HCT116 (cell line): ENCODE results near the gene HOXB7. TPM values are rescaled to one million over a fixed set of nuclear protein-coding genes. Genes with fewer than 3 reads are reported as not detected.

Experiments used
- ATAC-seq: fragments of 200-7000 bp; cut with Tn5 transposase; 2 replicates; pipeline ENCODE4 v1.9.1; 2020; ENCODE audit warnings: mild to moderate bottlenecking, moderate library complexity
- BruUV-seq: library from RNA; stranded (reverse); fragments of 400-500 nt; replicated peaks from 2 replicates; lab custom pipeline; 2021; lab: Mats Ljungman, UMichigan
- CTCF ChIA-PET: fragments of 300-600 bp; sonication (Branson Sonifier 250); formaldehyde crosslinking; loops from one replicate; lab custom pipeline; 2021; ENCODE audit warnings: antibody characterized with exemption; lab: Charles Lee
- POLR2A ChIA-PET: fragments of 300-600, 350-600 bp; sonication (Branson Sonifier 250); formaldehyde crosslinking; loops from one replicate; lab custom pipeline; 2021; ENCODE audit warnings: antibody characterized with exemption; lab: Charles Lee
- RAD21 ChIA-PET, 2 experiments: fragments of 300-600 bp; sonication (Branson Sonifier 250); formaldehyde crosslinking; loops; one replicate each; lab custom pipeline; 2023; ENCODE audit warnings: low total read pairs in 2 of 2; ENCODE audit not compliant: uncharacterized antibody in 2 of 2, unreplicated experiment in 2 of 2, low non-redundant PET in 1 of 2; lab: Charles Lee
- DNase-seq: peaks from one replicate; pipeline ENCODE4 v3.0.0-alpha.2; 2010; ENCODE audit warnings: low read depth, low spot score
- H2AFZ ChIP-seq: fragments of 200-600 bp; shearing (Covaris generic), sonication (generic); 2 replicates; pipeline ENCODE4 v1.6.1; 2017; ENCODE audit warnings: low read depth, mixed run types, mixed read lengths, antibody characterized with exemption, low read length; ENCODE audit not compliant: poor library complexity, severe bottlenecking
- H3K27ac ChIP-seq: 2 replicates; pipeline ENCODE4 v1.5.1; 2012; ENCODE audit warnings: low read depth, low read length
- H3K27me3 ChIP-seq: fragments of 200-600 bp; sonication (generic); 2 replicates; pipeline ENCODE4 v1.6.1; 2016; ENCODE audit warnings: mixed run types, low read length, mixed read lengths; ENCODE audit not compliant: insufficient read depth
- H3K36me3 ChIP-seq, 2 experiments: fragments of 200-500 bp in 1 of 2; fragments of 200-600 bp in 1 of 2; sonication (Bioruptor generic) in 1 of 2; sonication (generic) in 1 of 2; 2 replicates each; pipeline versions ENCODE4 v1.5.1 to v1.6.1; 2014 to 2016; ENCODE audit warnings: low read length in 2 of 2, inconsistent platforms in 1 of 2, mixed read lengths in 1 of 2, mixed run types in 1 of 2; ENCODE audit not compliant: insufficient read depth in 2 of 2, control insufficient read depth in 1 of 2
- H3K4me1 ChIP-seq, 2 experiments: fragments of 200-600 bp in 1 of 2; sonication (generic) in 1 of 2; 2 replicates each; pipeline versions ENCODE4 v1.5.1 to v1.6.1; 2012 to 2017; ENCODE audit warnings: low read length in 2 of 2, inconsistent platforms in 1 of 2, mild to moderate bottlenecking in 1 of 2, mixed read lengths in 1 of 2, mixed run types in 1 of 2, moderate library complexity in 1 of 2; ENCODE audit not compliant: insufficient read depth in 2 of 2, control insufficient read depth in 1 of 2
- H3K4me2 ChIP-seq: fragments of 200-600 bp; sonication (generic); 2 replicates; pipeline ENCODE4 v1.6.1; 2017; ENCODE audit warnings: mixed run types, low read length, mixed read lengths
- H3K4me3 ChIP-seq, 2 experiments: fragments of 200-600 bp in 1 of 2; sonication (generic) in 1 of 2; replicated peaks in 1 of 2; 2 replicates each; pipeline ENCODE4 v1.5.1; 2011 to 2016; ENCODE audit warnings: low read length in 2 of 2, control low read depth in 1 of 2, low read depth in 1 of 2, mild to moderate bottlenecking in 1 of 2, mixed read lengths in 1 of 2, mixed run types in 1 of 2
- H3K79me2 ChIP-seq: fragments of 200-600 bp; sonication (generic); 2 replicates; pipeline ENCODE4 v1.6.1; 2017; ENCODE audit warnings: mild to moderate bottlenecking, mixed run types, low read length, moderate library complexity, mixed read lengths; ENCODE audit not compliant: insufficient read depth
- H3K9ac ChIP-seq: fragments of 200-600 bp; sonication (generic); 2 replicates; pipeline ENCODE4 v1.6.1; 2016; ENCODE audit warnings: low read length, mixed read lengths
- H3K9me2 ChIP-seq: fragments of 200-600 bp; sonication (generic), shearing (Covaris generic); 2 replicates; pipeline ENCODE4 v1.6.1; 2017; ENCODE audit warnings: mixed run types, mild to moderate bottlenecking, moderate library complexity; ENCODE audit not compliant: insufficient read depth
- H3K9me3 ChIP-seq, 2 experiments: fragments of 200-500 bp in 1 of 2; fragments of 200-600 bp in 1 of 2; sonication (Bioruptor generic) in 1 of 2; sonication (generic) in 1 of 2; 2 replicates each; pipeline ENCODE4 v1.6.1; 2014 to 2017; ENCODE audit warnings: low read length in 2 of 2, mixed read lengths in 2 of 2, inconsistent platforms in 1 of 2, low read depth in 1 of 2, mild to moderate bottlenecking in 1 of 2, mixed run types in 1 of 2, moderate library complexity in 1 of 2; ENCODE audit not compliant: control insufficient read depth in 1 of 2, insufficient read depth in 1 of 2
- H4K20me1 ChIP-seq: fragments of 200-600 bp; sonication (generic), shearing (Covaris generic); 2 replicates; pipeline ENCODE4 v1.6.1; 2017; ENCODE audit warnings: mixed run types, mild to moderate bottlenecking, moderate library complexity; ENCODE audit not compliant: insufficient read depth
- CBX3 ChIP-seq: IDR thresholded peaks from 2 replicates; pipeline ENCODE4 v1.6.1; 2012; ENCODE audit warnings: low read depth
- ELF1 ChIP-seq: IDR thresholded peaks from 2 replicates; pipeline ENCODE4 v1.6.1; 2012; ENCODE audit warnings: low read depth, borderline replicate concordance
- EZH2 ChIP-seq: fragments of 200-600 bp; sonication (generic); IDR thresholded peaks from 2 replicates; pipeline ENCODE4 v1.6.1; 2017; ENCODE audit warnings: antibody characterized with exemption, mixed run types
- MAX ChIP-seq: IDR thresholded peaks from 2 replicates; pipeline ENCODE4 v1.6.1; 2012
- POLR2A ChIP-seq: IDR thresholded peaks from 2 replicates; pipeline ENCODE4 v1.7.0; 2011; ENCODE audit warnings: borderline replicate concordance; ENCODE audit not compliant: insufficient read depth, insufficient read length; ENCODE audit errors: extremely low read depth
- POLR2AphosphoS5 ChIP-seq: IDR thresholded peaks from 2 replicates; pipeline ENCODE4 v1.6.1; 2011; ENCODE audit warnings: mild to moderate bottlenecking, low read depth, low read length, moderate library complexity
- TCF7L2 ChIP-seq: IDR thresholded peaks from 2 replicates; pipeline ENCODE4 v1.7.0; 2011; ENCODE audit warnings: borderline replicate concordance, inconsistent platforms; ENCODE audit not compliant: insufficient read depth, insufficient read length; ENCODE audit errors: extremely low read depth
- YY1 ChIP-seq: IDR thresholded peaks from 2 replicates; pipeline ENCODE4 v1.6.1; 2011; ENCODE audit warnings: low read length, low read depth, moderate library complexity, mild to moderate bottlenecking; ENCODE audit not compliant: insufficient replicate concordance; ENCODE audit errors: extremely low read depth
- ZNF274 ChIP-seq: fragments of 200-500 bp; sonication (Bioruptor generic); IDR thresholded peaks from 2 replicates; pipeline ENCODE4 v1.6.1; 2014; ENCODE audit warnings: mild to moderate bottlenecking, low read depth, low read length, inconsistent platforms
- intact Hi-C: fragments of 100-400 bp; cut with micrococcal nuclease; formaldehyde crosslinking; loops from 2 replicates; pipeline ENCODE4 v1.10.0; 2022
- total RNA-seq: library from RNA; stranded (reverse); gene quantifications from one replicate; pipeline ENCODE4 v1.2.1, GENCODE V29; 2021; ENCODE audit not compliant: unreplicated experiment

Gene HOXB7
- total RNA-seq, 1 experiment from 2014 or later = 33.6 TPM

DNA sequence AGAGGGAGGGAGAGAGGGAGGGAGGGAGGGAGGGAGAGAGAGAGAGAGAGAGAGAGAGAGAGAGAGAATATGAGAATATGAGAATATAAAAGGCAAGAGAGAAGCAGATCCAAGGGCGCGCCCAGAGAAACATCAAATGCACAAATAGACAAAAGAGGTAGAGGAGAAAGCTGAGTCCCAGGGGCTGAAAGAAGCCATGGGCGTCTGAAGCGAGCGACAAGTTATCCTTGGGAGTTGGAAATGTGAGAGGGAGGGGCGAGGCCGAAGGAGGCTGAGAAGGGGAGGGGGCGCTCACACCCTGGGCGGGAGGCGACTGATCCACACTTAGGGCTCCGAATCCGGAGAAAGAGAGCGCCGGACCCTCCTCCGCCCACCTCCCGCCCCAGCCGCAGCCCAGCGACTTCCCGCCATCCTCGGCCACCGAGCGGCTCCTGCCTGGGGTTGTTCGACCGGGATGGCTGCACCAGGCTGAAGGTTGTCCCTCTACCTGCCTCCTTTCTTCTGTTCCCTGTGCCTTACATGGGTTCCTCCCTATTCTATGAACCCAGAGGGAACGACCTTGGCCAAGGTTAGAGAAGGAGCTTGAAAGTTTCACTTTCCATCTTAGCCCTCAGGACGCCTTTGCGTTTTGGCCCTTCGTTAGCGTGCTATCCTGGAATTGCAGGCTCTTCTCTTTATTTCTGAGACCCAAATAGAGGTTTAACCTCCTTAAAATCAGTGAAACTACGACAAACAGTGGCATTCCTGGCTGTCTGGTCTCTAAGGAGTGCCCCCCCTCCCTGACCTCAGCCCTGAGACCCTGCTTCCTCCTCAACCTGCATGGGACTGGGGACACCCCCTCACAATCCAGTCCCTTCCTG is 36.5 kb upstream of the HOXB7 start:
- ChIA-PET POLR2A (interaction anchor here (1.6 kb wide), 1 partner anchor 24 kb away, joined by 4 read pairs; no protein-coding TSS in a partner anchor), RAD21 (no interaction called here), CTCF (interaction anchor here (0.7 to 1.9 kb wide), 2 partner anchors 24 to 237 kb away, joined by 3 to 4 read pairs; no protein-coding TSS in a partner anchor)
- H3K27ac ChIP-seq = peak overlapping the region; percentile 99
- no peaks in the 10 kb centered on the region for H3K27me3 ChIP-seq
- peak overlapping the region; percentile 52 for H2AFZ ChIP-seq
- peaks cover 0 to 14% of the 10 kb centered on the region in 2 experiments; a peak in 1 of 4 replicates for H3K36me3 ChIP-seq
- peak overlapping the region; percentile 90 for H3K4me2 ChIP-seq
- H3K9ac ChIP-seq = peak overlapping the region; percentile 94
- H3K9me3 ChIP-seq = no peaks in the 10 kb centered on the region
- peaks cover 47% of the 10 kb centered on the region for H3K79me2 ChIP-seq
- H3K4me1 ChIP-seq = peaks cover 9 to 29% of the 10 kb centered on the region in 2 experiments; a peak in 3 of 4 replicates
- peak overlapping the region; percentile 96 for H3K4me3 ChIP-seq
- BruUV-seq = TSS peak; percentile 55
- intact Hi-C loops = no loop called here
- TF ChIP-seq POLR2AphosphoS5 = peak; percentile 41; the same call in 1 of the 2 replicates
- peak; percentile 43 for TF ChIP-seq POLR2A
- TF ChIP-seq YY1 = no peak
- no peak for TF ChIP-seq ELF1
- peak; percentile 3 for TF ChIP-seq TCF7L2
- no peak; the same call in 1 of the 2 replicates for TF ChIP-seq MAX
- TF ChIP-seq EZH2 = no peak
- no peak for TF ChIP-seq ZNF274
- no peak; the same call in 1 of the 2 replicates for TF ChIP-seq CBX3
- no peaks in the 10 kb centered on the region for H4K20me1 ChIP-seq
- no peaks in the 10 kb centered on the region for H3K9me2 ChIP-seq
- ATAC-seq (peak; percentile 50), DNase-seq (no peak)
